ENCODE measurements around the gene SPOCK1.

DNA sequence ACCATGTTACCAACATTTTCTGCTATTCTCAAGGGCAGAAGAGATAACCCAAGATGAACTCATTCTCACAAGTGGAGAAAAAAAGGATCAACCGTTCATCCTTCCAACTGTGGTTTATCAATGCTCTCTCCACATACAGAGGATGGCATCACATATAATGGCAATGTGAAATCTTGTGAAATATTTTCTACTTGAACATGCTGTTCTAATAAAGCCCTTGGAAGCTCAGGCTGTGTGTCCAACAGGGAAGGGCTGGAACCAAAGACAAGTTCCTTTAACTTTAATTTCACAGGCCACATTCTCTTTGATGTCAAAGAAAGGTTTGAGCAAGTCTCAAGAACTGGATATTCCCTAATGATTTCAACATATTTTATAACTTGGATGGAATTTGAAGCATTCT, 230.5 kb downstream of the SPOCK1 start:
- no peak for TF ChIP-seq POLR2A (IDR thresholded peaks at IDR 0.05)
- TF ChIP-seq, protein P1, sequence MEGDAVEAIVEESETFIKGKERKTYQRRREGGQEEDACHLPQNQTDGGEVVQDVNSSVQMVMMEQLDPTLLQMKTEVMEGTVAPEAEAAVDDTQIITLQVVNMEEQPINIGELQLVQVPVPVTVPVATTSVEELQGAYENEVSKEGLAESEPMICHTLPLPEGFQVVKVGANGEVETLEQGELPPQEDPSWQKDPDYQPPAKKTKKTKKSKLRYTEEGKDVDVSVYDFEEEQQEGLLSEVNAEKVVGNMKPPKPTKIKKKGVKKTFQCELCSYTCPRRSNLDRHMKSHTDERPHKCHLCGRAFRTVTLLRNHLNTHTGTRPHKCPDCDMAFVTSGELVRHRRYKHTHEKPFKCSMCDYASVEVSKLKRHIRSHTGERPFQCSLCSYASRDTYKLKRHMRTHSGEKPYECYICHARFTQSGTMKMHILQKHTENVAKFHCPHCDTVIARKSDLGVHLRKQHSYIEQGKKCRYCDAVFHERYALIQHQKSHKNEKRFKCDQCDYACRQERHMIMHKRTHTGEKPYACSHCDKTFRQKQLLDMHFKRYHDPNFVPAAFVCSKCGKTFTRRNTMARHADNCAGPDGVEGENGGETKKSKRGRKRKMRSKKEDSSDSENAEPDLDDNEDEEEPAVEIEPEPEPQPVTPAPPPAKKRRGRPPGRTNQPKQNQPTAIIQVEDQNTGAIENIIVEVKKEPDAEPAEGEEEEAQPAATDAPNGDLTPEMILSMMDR (IDR thresholded peaks at IDR 0.05) = no peak

All from Peyer's patch (tissue), 4 donors.